HUES48 (cell line): Measurements from ENCODE around the gene CFAP58.

Experiments used
- H3K27ac ChIP-seq: one replicate; pipeline ENCODE4 v1.7.0; 2013; ENCODE audit warnings: low read depth, low read length, inconsistent platforms
- H3K27me3 ChIP-seq: 2 replicates; pipeline ENCODE4 v1.6.1; 2013; ENCODE audit warnings: mild to moderate bottlenecking, low read length; ENCODE audit not compliant: control insufficient read depth, insufficient read depth
- H3K36me3 ChIP-seq: 2 replicates; pipeline ENCODE4 v1.6.1; 2013; ENCODE audit warnings: low read length; ENCODE audit not compliant: control insufficient read depth, insufficient read depth
- H3K4me1 ChIP-seq: 2 replicates; pipeline ENCODE4 v1.6.1; 2013; ENCODE audit warnings: mild to moderate bottlenecking, low read length; ENCODE audit not compliant: control insufficient read depth, insufficient read depth
- H3K4me3 ChIP-seq: 2 replicates; pipeline ENCODE4 v1.5.1; 2013; ENCODE audit warnings: mild to moderate bottlenecking, low read depth, low read length
- H3K9ac ChIP-seq: 2 replicates; pipeline ENCODE4 v1.6.1; 2013; ENCODE audit warnings: mild to moderate bottlenecking, low read depth, low read length, moderate library complexity
- H3K9me3 ChIP-seq: 2 replicates; pipeline ENCODE4 v1.6.1; 2013; ENCODE audit warnings: low read length; ENCODE audit not compliant: control insufficient read depth, insufficient read depth

CFAP58 gene

GRCh38 chr10:104441329-104442000 lies 87.8 kb downstream of the CFAP58 start:
- Histone ChIP-seq H3K4me1 (peaks cover 4% of the 10 kb centered on the region; the same call in 1 of the 2 replicates), H3K36me3 (no peaks in the 10 kb centered on the region), H3K9me3 (no peaks in the 10 kb centered on the region), H3K9ac (no peak overlapping the region), H3K4me3 (no peak overlapping the region), H3K27me3 (no peaks in the 10 kb centered on the region), H3K27ac (no peak overlapping the region)

- H3K4me1 ChIP-seq, result peaks cover 9% of the 10 kb centered on the region; the same call in 1 of the 2 replicates
- no peak overlapping the region for H3K27ac ChIP-seq
- H3K9ac ChIP-seq, result no peak overlapping the region
- no peaks in the 10 kb centered on the region for H3K36me3 ChIP-seq
- no peak overlapping the region for H3K4me3 ChIP-seq
- no peaks in the 10 kb centered on the region for H3K9me3 ChIP-seq
- H3K27me3 ChIP-seq, result no peaks in the 10 kb centered on the region
These were observed 91.7 kb downstream of the CFAP58 start for GRCh38 chr10:104445359-104445758.

GRCh38 chr10:104446151-104446550 lies 92.5 kb downstream of the CFAP58 start:
- Histone ChIP-seq H3K9ac (no peak overlapping the region), H3K27me3 (no peaks in the 10 kb centered on the region), H3K4me3 (no peak overlapping the region)

GRCh38 chr10:104447331-104447730 lies 93.7 kb downstream of the CFAP58 start:
- Histone ChIP-seq H3K27me3 (no peaks in the 10 kb centered on the region), H3K9me3 (no peaks in the 10 kb centered on the region), H3K9ac (no peak overlapping the region), H3K27ac (no peak overlapping the region), H3K36me3 (no peaks in the 10 kb centered on the region), H3K4me1 (0 out of 2 replicates have a peak, but pooled peaks cover 5% of the 10 kb centered on the region), H3K4me3 (no peak overlapping the region)

More at GRCh38 chr10:104446151-104446550, 92.5 kb downstream of the CFAP58 start:
- Histone ChIP-seq H3K4me1 (peaks cover 9% of the 10 kb centered on the region; the same call in 1 of the 2 replicates), H3K9me3 (no peaks in the 10 kb centered on the region), H3K27ac (no peak overlapping the region), H3K36me3 (no peaks in the 10 kb centered on the region)

GRCh38 chr10:104447906-104448305 lies 94.3 kb downstream of the CFAP58 start:
- no peak overlapping the region for H3K9ac ChIP-seq
- no peaks in the 10 kb centered on the region for H3K27me3 ChIP-seq
- no peaks in the 10 kb centered on the region for H3K36me3 ChIP-seq
- H3K27ac ChIP-seq, result no peak overlapping the region
- no peaks in the 10 kb centered on the region for H3K9me3 ChIP-seq
- 0 out of 2 replicates have a peak, but pooled peaks cover 5% of the 10 kb centered on the region for H3K4me1 ChIP-seq
- no peak overlapping the region for H3K4me3 ChIP-seq

GRCh38 chr10:104449391-104449790 lies 95.8 kb downstream of the CFAP58 start:
- H3K9ac ChIP-seq, result no peak overlapping the region
- H3K27me3 ChIP-seq, result no peaks in the 10 kb centered on the region
- no peak overlapping the region for H3K27ac ChIP-seq
- no peak overlapping the region for H3K4me3 ChIP-seq
- H3K36me3 ChIP-seq, result no peaks in the 10 kb centered on the region
- H3K4me1 ChIP-seq, result 0 out of 2 replicates have a peak, but pooled peaks cover 5% of the 10 kb centered on the region
- H3K9me3 ChIP-seq, result no peaks in the 10 kb centered on the region

GRCh38 chr10:104450490-104450889 lies 96.9 kb downstream of the CFAP58 start:
- Histone ChIP-seq H3K9ac (no peak overlapping the region), H3K27me3 (no peaks in the 10 kb centered on the region), H3K9me3 (no peaks in the 10 kb centered on the region), H3K4me1 (0 out of 2 replicates have a peak, but pooled peaks cover 5% of the 10 kb centered on the region), H3K36me3 (no peaks in the 10 kb centered on the region), H3K27ac (no peak overlapping the region), H3K4me3 (no peak overlapping the region)

- H3K36me3 ChIP-seq, result no peaks in the 10 kb centered on the region
- no peak overlapping the region for H3K9ac ChIP-seq
- H3K27ac ChIP-seq, result no peak overlapping the region
- 0 out of 2 replicates have a peak, but pooled peaks cover 5% of the 10 kb centered on the region for H3K4me1 ChIP-seq
- H3K27me3 ChIP-seq, result no peaks in the 10 kb centered on the region
- no peaks in the 10 kb centered on the region for H3K9me3 ChIP-seq
- H3K4me3 ChIP-seq, result no peak overlapping the region
These were observed 97.3 kb downstream of the CFAP58 start for GRCh38 chr10:104450954-104451353.

- Histone ChIP-seq H3K27ac (no peak overlapping the region), H3K9me3 (no peaks in the 10 kb centered on the region), H3K4me1 (0 out of 2 replicates have a peak, but pooled peaks cover 5% of the 10 kb centered on the region), H3K36me3 (no peaks in the 10 kb centered on the region), H3K27me3 (no peaks in the 10 kb centered on the region), H3K4me3 (no peak overlapping the region), H3K9ac (no peak overlapping the region)
These were observed 99.3 kb downstream of the CFAP58 start for GRCh38 chr10:104452977-104453376.

GRCh38 chr10:104456802-104457542 lies 103.3 kb downstream of the CFAP58 start:
- H3K4me3 ChIP-seq, result no peak overlapping the region
- H3K4me1 ChIP-seq, result no peaks in the 10 kb centered on the region
- H3K9me3 ChIP-seq, result no peaks in the 10 kb centered on the region
- H3K27me3 ChIP-seq, result no peaks in the 10 kb centered on the region
- H3K36me3 ChIP-seq, result no peaks in the 10 kb centered on the region
- H3K9ac ChIP-seq, result no peak overlapping the region
- no peak overlapping the region for H3K27ac ChIP-seq

GRCh38 chr10:104457543-104457828 lies 103.9 kb downstream of the CFAP58 start:
- Histone ChIP-seq H3K4me3 (no peak overlapping the region), H3K27ac (no peak overlapping the region), H3K9me3 (no peaks in the 10 kb centered on the region), H3K27me3 (no peaks in the 10 kb centered on the region), H3K4me1 (no peaks in the 10 kb centered on the region), H3K9ac (no peak overlapping the region), H3K36me3 (no peaks in the 10 kb centered on the region)
